Measurements from ENCODE around the gene SPPL3.

DNA sequence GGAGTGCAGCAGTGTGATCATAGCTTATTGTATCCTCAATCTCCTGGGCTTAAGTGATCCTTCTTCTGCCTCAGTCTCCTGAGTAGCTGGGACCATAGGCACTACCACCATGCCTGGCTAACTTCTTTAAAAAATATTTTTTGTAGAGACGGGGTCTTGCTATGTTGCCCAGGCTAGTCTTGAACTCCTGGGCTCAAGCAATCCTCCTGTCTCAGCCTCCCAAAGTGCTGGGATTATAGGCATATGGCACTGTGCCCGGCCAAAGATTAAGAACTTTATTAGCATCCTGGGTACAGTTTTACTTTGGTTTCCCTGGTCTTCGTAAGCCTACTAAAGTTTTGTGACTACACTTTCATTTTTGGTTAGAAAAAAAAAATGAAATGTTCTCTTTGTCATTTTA, 94.1 kb downstream of the SPPL3 start:
- TF ChIP-seq, protein P1, sequence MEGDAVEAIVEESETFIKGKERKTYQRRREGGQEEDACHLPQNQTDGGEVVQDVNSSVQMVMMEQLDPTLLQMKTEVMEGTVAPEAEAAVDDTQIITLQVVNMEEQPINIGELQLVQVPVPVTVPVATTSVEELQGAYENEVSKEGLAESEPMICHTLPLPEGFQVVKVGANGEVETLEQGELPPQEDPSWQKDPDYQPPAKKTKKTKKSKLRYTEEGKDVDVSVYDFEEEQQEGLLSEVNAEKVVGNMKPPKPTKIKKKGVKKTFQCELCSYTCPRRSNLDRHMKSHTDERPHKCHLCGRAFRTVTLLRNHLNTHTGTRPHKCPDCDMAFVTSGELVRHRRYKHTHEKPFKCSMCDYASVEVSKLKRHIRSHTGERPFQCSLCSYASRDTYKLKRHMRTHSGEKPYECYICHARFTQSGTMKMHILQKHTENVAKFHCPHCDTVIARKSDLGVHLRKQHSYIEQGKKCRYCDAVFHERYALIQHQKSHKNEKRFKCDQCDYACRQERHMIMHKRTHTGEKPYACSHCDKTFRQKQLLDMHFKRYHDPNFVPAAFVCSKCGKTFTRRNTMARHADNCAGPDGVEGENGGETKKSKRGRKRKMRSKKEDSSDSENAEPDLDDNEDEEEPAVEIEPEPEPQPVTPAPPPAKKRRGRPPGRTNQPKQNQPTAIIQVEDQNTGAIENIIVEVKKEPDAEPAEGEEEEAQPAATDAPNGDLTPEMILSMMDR (IDR thresholded peaks at IDR 0.05) = no peak
- TF ChIP-seq POLR2A (IDR thresholded peaks at IDR 0.05) = no peak
- no peak for TF ChIP-seq EP300 (IDR thresholded peaks at IDR 0.05)

Measured in tibial nerve (tissue), 4 donors.